Ramos (cell line): ENCODE results near the gene DNAJC10.
"Not testable (repeated sequence)": the region's sequence is repeated elsewhere in the genome, so short reads cannot be mapped to it uniquely, and the experiment has no call there.

Experiments used
- in situ Hi-C: fragments of 300-500 bp; cut with MboI; formaldehyde crosslinking; loops from one replicate; pipeline ENCODE4 v1.14.3; 2022; ENCODE audit warnings: low sequenced_read_pairs; ENCODE audit not compliant: unreplicated experiment

Gene DNAJC10

DNA sequence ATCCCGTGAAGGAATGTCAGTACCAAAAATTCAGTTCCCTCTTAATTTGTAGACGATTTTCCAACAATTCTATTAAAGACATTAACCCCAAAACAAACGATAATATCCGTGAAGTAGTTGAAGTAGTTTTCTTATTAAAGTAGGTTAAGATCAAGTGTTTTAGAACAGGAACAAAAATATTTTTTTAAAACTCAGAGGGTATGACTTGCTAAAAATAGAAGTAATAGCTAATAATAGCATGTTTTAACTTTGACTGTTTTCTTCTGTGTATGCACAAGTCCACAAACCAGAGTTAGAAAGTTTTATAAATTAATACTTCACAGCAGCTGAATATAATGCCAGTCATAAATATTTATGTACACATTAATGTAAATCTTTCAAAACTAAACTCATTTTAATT lies 2.4 kb downstream of the DNAJC10 start:
- in situ Hi-C loops = no loop called here

DNA sequence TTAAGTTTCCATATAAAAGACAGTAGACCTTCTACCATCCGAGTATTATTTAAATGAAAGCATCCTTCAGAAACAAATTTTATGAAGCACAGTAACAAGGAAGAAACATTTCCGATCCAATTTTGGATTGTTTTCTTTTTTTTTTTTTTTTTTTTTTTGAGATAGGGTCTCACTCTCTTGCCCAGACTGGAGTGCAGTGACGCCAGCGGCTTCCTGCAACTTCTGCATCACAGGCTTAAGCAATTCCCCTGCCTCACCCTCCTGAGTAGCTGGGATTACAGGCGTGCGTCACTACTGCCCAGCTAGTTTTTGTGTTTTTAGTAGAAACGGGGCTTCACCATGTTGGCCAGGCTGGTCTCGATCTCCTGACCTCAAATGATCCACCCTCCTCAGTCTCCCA lies 3.1 kb downstream of the DNAJC10 start:
- in situ Hi-C loops = not testable (repeated sequence)

GRCh38 chr2:182724656-182725055 lies 8.6 kb downstream of the DNAJC10 start:
- in situ Hi-C loops = no loop called here

- in situ Hi-C loops = no loop called here
Measured at GRCh38 chr2:182726473-182726872, 10.4 kb downstream of the DNAJC10 start.

GRCh38 chr2:182728014-182728413 lies 12.0 kb downstream of the DNAJC10 start:
- in situ Hi-C loops = no loop called here

- in situ Hi-C loops = no loop called here
Measured at GRCh38 chr2:182729710-182730339, 13.8 kb downstream of the DNAJC10 start.

- in situ Hi-C loops = no loop called here
Measured at GRCh38 chr2:182730486-182730885, 14.4 kb downstream of the DNAJC10 start.

- in situ Hi-C loops = no loop called here
Measured at GRCh38 chr2:182732736-182733135, 16.7 kb downstream of the DNAJC10 start.

- in situ Hi-C loops = no loop called here
Measured at GRCh38 chr2:182733572-182733971, 17.5 kb downstream of the DNAJC10 start.

DNA sequence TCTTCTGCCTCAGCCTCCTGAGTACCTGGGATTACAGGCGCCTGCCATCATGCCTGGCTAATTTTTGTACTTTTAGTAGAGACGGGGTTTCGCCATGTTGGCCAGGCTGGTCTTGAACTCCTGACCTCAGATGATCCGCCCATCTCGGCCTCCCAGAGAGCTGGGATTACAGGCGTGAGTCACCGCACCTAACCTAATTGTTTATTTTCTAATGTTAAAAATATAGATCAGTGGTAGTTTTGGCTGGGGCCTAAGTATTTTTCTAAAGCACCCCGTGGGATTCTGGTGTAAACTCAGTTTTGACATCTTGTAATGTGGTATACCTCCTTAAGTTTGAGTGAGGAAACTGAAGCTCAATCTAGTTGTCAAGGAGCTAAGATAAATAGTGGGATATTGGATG lies 20.8 kb downstream of the DNAJC10 start:
- in situ Hi-C loops = not testable (repeated sequence)

DNA sequence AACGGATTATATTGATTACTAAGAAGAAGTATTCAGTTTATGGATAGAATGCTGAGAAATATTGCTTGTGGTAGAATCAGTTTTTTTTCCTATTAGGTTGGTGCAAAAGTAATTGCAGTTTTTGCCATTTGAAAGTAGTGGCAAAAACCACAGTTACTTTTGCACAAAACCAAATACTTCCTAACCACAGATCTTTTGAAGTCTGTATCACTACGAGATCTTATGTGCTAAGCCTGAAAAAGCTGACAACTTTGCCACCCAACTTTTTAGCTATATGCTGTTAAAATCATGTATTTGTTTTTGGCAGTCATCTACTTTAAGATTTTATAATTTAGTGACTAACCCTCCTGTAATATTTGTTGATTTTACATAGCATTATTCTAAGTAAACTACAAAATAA lies 24.6 kb downstream of the DNAJC10 start:
- in situ Hi-C loops = no loop called here

DNA sequence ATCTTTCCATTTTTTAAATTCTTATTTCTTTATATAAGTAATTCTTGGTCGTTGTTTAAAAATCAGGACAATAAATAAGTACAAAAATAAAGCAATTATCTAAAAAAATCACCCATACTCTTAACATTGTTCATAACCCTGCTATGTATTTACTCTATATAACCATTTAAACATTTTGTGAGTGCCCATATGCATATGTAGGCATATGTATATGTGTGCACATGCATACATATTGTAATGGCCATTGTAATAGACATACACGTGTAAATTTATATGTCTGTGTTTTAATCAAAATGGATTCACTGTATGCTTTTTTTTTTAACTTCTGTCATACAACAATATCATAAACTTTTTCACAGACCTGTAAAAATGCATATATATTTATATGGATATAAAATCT lies 25.6 kb downstream of the DNAJC10 start:
- in situ Hi-C loops = no loop called here

DNA sequence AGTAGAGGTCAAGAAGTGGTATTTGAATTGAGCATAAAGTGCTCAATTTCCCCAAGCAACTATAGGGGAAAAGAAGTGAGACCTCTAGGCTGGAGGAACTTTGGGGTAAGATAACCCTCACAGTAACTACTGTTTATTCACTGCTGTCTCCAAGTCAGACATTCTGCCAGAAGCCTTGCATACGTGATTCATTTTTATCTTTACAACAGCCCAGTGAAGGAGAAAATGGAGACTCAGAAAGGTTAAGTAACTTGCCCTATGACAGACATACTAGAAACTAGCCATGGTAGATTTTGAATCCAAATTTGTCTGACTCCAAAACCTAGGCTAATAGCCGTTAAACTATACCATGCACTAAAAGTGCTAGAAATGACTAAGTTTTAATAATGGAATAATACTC lies 28.4 kb downstream of the DNAJC10 start:
- in situ Hi-C loops = no loop called here

- in situ Hi-C loops = no loop called here
Measured at GRCh38 chr2:182745061-182745460, 29.0 kb downstream of the DNAJC10 start.

GRCh38 chr2:182745894-182746293 lies 29.8 kb downstream of the DNAJC10 start:
- in situ Hi-C loops = not testable (repeated sequence)

GRCh38 chr2:182754231-182754630 lies 38.2 kb downstream of the DNAJC10 start:
- in situ Hi-C loops = no loop called here

GRCh38 chr2:182758379-182758778 lies 42.3 kb downstream of the DNAJC10 start:
- in situ Hi-C loops = no loop called here

GRCh38 chr2:182761903-182762302 lies 45.8 kb downstream of the DNAJC10 start:
- in situ Hi-C loops = no loop called here

DNA sequence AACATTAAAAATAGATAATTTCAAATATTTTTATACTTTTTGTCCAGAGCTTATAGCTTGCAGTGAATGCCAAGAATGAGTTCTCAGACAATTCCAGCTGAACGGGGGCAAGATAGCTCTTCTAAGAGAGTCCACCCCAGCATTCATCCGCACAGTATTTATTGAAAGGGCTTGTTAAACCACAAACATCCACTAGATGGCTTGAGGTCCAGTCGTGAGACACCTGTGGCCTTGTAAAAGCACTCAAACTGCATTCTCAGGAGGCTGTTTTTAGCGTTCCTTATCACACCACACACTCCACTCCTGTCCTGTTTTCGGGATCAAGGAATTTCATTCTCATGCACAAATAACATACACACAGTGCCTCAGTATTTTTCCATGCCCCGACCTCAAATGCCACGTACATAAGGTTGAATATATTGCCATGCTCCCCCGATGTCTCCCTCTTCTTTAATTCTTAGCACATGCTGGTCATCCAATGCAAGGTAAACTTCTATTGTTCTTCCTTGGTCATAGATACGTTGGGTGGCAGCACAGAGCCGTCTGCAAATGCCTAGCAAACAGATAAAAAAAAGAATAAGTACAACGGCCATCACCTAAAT lies 47.4 kb downstream of the DNAJC10 start:
- in situ Hi-C loops = no loop called here

- in situ Hi-C loops = no loop called here
Measured at GRCh38 chr2:182766626-182767025, 50.6 kb downstream of the DNAJC10 start.

DNA sequence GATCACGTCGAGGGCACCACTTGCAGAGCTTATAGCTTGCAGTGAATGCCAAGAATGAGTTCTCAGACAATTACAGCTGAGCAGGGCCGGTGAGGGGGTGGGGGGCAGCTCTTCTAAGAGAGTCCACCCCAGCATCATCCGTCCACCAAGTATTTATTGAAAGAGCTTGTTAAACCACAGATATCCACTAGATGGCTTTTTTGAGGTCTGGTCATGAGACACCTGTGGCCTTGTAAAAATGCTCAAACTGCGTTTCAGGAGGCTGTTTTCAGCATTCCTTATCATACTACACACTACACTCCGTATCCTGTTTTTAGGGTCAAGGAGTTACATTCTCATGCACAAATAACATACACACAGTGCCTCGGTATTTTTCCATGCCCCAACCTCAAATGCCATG lies 51.5 kb downstream of the DNAJC10 start:
- in situ Hi-C loops = no loop called here

DNA sequence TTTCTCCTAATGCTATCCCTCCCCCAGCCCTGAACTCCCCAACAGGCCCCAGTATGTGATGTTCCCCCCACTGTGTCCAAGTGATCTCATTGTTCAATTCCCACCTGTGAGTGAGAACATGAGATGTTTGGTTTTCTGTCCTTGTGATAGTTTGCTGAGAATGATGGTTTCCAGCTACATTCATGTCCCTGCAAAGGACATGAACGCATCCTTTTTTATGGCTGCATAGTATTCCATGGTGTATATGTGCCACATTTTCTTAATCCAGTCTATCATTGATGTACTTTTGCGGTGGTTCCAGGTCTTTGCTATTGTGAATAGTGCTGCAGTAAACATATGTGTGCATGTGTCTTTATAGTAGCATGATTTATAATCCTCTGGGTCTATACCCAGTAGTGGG lies 52.9 kb downstream of the DNAJC10 start:
- in situ Hi-C loops = not testable (repeated sequence)
